AG09309 (cell line): Measurements from ENCODE around the gene TRPM3.

Source experiments
- DNase-seq: peaks from one replicate; pipeline ENCODE4 v3.0.0-alpha.2; 2010; ENCODE audit warnings: low read depth
- H3K4me3 ChIP-seq: 2 replicates; pipeline ENCODE4 v1.5.1; 2011; ENCODE audit warnings: mild to moderate bottlenecking, low read depth, low read length, moderate library complexity; ENCODE audit not compliant: control insufficient read depth
- TF ChIP-seq, protein P1 (sequence below): IDR thresholded peaks from 2 replicates; pipeline ENCODE4 v1.5.1; 2011; ENCODE audit warnings: mild to moderate bottlenecking, low read depth, low read length, inconsistent platforms; ENCODE audit not compliant: insufficient read depth, control insufficient read depth; ENCODE audit errors: missing control alignments

The TRPM3 gene

DNA sequence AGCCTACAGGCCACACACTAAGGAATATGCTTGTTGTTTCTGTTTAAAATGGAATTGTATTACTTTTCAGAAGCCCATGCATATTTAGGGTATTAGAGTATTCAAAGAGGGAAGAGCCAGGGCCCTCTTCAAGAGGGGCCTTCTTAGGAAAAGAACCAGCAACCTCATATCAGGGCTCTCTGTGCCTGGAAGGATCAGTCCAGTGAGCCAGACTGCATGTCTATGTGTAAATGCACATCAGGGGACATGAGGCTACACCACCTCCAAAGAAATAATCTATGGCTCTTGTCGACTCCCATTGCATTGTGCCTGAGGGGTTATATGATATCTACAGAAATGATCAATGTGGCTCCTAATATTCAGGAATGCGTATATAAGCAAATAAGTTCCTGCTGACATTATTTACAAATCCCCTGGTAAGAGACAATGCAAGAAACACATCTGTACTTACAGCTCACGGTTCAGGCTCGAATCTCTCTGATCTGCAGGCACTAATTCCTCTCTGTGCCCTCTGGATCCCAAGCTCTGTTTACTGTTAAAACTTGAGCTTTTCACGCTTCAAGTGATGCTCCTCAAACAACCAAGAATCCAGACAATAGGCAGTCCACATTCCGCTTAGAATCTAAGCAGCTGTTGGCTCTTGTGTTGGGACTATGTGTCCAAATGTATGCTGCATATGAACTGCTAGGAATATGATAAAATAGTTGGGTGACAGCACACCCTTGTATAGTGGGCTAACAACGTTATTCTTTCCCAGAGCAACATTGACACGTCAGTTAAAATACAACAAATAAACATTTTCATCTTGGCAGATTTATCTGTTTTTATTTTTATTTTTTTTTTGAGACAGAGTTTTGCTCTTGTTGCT, 556.7 kb downstream of the TRPM3 start:
- TF ChIP-seq, protein P1, sequence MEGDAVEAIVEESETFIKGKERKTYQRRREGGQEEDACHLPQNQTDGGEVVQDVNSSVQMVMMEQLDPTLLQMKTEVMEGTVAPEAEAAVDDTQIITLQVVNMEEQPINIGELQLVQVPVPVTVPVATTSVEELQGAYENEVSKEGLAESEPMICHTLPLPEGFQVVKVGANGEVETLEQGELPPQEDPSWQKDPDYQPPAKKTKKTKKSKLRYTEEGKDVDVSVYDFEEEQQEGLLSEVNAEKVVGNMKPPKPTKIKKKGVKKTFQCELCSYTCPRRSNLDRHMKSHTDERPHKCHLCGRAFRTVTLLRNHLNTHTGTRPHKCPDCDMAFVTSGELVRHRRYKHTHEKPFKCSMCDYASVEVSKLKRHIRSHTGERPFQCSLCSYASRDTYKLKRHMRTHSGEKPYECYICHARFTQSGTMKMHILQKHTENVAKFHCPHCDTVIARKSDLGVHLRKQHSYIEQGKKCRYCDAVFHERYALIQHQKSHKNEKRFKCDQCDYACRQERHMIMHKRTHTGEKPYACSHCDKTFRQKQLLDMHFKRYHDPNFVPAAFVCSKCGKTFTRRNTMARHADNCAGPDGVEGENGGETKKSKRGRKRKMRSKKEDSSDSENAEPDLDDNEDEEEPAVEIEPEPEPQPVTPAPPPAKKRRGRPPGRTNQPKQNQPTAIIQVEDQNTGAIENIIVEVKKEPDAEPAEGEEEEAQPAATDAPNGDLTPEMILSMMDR, result no peak
- no peak overlapping the region for H3K4me3 ChIP-seq
- no peak for DNase-seq

DNA sequence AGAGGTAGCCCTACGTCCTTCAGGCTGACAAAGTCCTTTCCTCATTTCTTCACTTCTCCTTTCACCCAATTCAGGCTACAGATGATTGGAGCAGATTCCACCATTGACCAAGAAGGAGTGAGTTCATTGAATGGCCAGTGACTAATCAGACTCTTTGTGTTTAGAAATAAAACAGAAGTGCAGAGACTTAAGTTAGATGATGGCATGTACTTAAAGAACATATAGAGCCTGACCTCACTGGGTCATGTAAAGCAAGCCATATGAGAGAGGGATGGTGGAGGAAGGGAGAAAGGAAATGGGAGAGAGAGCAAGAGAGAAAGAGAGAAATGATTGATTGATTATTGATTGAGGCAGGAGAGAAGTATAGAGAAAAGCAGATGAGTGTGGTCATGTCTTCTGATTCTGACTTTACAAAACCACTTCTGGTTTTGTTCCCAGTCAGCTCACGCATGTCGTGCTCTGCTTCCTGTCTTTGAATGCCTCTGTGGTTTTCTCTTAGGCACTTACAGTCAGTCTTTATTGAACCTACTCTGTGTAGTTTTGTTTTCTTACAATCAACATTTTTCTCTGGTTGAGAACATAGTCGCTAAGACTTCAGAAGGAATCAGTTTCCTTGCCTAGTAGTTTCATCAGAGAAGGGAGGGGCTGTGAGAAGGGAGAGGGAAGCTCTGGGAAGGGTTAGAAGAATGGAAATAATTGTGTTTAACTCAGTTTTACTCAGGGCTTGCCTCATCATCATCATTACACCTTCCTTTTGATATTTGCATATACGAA, 557.8 kb downstream of the TRPM3 start:
- peak; percentile 95 for DNase-seq
- TF ChIP-seq, protein P1, result no peak
- H3K4me3 ChIP-seq, result no peak overlapping the region

DNA sequence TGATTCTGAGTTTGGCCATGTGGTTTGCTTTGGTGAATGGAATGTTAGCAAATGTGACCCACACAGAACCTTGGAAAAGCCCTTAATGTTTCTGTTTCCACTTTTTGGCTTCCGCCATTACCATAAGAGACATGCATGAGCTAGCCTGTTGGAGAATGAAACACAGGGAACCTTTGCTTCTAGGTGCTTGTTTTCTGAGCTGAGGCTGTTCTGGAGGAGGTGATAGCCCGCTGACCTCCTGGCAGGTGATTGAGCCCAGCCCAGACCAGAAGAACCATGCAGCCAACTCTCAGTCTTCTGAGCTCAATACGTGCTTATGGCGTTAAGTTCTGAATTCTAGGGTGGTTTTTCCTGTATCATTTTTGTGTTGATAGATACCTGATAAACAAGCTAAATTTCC, 558.4 kb downstream of the TRPM3 start:
- no peak for DNase-seq
- TF ChIP-seq, protein P1, result no peak
- H3K4me3 ChIP-seq, result no peak overlapping the region

DNA sequence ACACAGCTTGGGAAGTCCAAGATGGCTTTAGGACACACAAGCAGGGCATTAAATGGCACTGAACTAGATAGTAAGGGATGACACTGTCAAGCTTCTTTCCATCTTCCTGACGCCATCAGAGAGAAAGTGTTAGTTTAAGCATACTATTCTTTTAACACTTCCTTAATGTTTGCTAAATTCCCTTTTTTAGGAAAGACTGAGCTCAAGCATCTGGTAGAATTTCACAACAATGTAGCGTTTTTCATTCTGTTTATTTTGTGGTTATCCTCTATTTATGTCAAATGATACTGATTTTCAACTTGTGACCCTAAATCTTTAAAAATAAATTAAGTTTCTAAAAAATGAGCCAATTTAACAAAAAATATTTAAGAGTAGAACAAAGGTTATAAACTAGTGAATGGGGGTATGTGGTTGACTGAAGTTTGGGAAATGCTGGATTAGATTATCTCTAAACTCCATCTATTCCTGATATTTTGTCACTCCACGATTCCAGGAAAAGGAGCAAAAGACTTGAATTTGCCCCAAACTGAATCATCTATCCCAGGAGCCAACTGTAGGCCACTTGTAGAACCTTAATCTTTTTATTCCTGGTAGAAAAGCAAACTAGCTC, 559.5 kb downstream of the TRPM3 start:
- DNase-seq, result no peak
- TF ChIP-seq, protein P1, result no peak
- no peak overlapping the region for H3K4me3 ChIP-seq

DNA sequence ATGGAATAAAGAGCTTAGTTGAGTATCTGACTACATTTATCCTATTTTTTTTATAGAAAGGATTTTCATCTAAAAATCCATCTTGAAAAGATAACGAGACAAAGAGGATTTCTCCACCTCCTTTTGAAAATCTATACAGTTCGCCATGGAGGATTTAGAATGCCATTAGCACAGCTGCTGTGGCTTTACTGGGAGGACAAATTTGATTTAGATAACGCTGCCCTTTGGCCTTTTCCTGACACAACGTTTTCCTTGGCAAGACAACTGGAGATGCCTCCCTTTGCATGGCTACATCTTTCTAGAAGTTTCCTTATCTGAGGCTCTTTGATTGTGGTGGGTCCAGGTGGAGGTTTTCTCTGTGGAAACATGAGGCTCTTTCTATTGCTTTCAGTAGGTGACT, 560.3 kb downstream of the TRPM3 start:
- H3K4me3 ChIP-seq, result no peak overlapping the region
- TF ChIP-seq, protein P1, result no peak
- no peak for DNase-seq

DNA sequence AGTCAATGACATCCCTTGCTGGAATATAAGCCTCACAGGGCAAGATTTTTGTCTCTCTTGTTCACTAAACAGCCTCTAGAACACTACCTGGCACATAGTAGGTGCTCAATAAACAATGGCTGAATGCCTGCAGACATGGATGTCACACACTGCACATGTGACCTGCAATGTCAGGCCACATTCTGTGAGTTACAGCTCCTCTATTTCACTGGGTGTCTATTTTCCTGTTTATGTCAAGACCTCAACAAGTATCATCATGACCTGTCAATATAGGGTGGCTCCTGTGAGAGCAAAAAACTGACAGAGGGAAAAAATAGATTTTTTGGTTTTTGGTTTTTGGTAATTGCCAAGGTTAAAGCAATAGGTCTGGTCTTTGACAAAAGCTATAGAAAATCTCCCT, 562.3 kb downstream of the TRPM3 start:
- DNase-seq, result no peak
- no peak overlapping the region for H3K4me3 ChIP-seq
- TF ChIP-seq, protein P1, result no peak
